ENCODE data around the gene GOLGA7B.

Gene GOLGA7B

DNA sequence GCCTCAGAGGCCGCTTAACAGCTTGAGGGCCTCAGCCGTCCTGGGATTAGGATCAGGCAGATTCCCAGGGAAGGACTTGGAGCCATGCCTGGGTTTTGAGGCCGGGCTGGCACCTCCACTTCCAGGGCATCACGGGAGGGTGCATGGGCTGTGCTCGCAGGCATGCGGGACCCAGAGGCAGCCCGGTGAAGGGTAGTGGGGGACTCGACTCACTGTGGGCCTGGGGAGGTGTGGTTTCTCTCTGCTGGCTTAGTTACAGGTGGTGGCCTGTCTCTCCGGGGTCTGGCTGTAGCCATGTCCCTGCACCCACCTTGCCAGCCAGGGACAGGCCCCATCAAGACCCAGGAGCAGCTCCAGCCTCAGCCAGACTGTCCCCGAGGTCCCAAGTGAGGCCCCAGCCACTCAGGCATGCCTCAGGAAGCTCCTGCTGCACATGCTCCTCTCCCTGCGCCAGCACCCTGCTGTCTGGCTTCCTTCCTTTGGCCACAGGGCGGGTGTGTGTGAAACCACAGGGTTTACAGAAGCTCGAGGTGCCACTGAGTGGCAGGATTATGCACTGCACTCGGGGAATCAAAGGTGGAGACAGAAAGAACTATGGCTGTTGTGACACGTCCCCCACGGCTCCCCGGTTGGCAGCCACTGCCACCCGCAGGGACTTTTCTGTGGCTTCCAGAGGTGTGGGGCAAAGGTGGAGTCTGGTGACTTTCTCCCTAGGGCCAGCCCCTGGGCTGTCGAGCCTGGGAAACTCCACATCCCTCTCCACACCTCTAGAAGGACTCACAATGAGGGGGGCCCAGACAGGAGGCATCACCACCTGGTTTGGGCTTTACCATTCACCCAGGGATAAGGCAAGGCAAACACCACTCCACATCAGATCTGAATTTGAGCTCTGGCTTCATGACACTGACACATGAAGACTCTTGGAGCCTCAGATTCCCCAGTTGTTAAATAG lies 19.7 kb downstream of the GOLGA7B start:
- peak; percentile 22 for TF ChIP-seq CTCF (IDR thresholded peaks at IDR 0.05; ENCODE audit: borderline replicate concordance, control extremely low read depth, extremely low read depth, insufficient read depth, missing control alignments)
- in situ Hi-C loops (cut with MboI; ENCODE audit: low sequenced_read_pairs, unreplicated experiment): no loop called here
- peak; percentile 78 for DNase-seq (ENCODE audit: low spot score)

- in situ Hi-C loops (cut with MboI; ENCODE audit: low sequenced_read_pairs, unreplicated experiment): no loop called here
- TF ChIP-seq CTCF (IDR thresholded peaks at IDR 0.05; ENCODE audit: borderline replicate concordance, control extremely low read depth, extremely low read depth, insufficient read depth, missing control alignments): no peak
- DNase-seq (ENCODE audit: low spot score): no peak
Observed at GRCh38 chr10:97870990-97871389, 21.3 kb downstream of the GOLGA7B start.

GRCh38 chr10:97873569-97873968 lies 23.9 kb downstream of the GOLGA7B start:
- no peak for TF ChIP-seq CTCF (IDR thresholded peaks at IDR 0.05; ENCODE audit: borderline replicate concordance, control extremely low read depth, extremely low read depth, insufficient read depth, missing control alignments)
- no peak for DNase-seq (ENCODE audit: low spot score)
- in situ Hi-C loops (cut with MboI; ENCODE audit: low sequenced_read_pairs, unreplicated experiment): no loop called here

GRCh38 chr10:97874332-97874731 lies 24.7 kb downstream of the GOLGA7B start:
- in situ Hi-C loops (cut with MboI; ENCODE audit: low sequenced_read_pairs, unreplicated experiment): no loop called here
- no peak for DNase-seq (ENCODE audit: low spot score)
- TF ChIP-seq CTCF (IDR thresholded peaks at IDR 0.05; ENCODE audit: borderline replicate concordance, control extremely low read depth, extremely low read depth, insufficient read depth, missing control alignments): no peak

- no peak for DNase-seq (ENCODE audit: low spot score)
- in situ Hi-C loops (cut with MboI; ENCODE audit: low sequenced_read_pairs, unreplicated experiment): no loop called here
- no peak for TF ChIP-seq CTCF (IDR thresholded peaks at IDR 0.05; ENCODE audit: borderline replicate concordance, control extremely low read depth, extremely low read depth, insufficient read depth, missing control alignments)
Observed at GRCh38 chr10:97875391-97875790, 25.7 kb downstream of the GOLGA7B start.

- TF ChIP-seq CTCF (IDR thresholded peaks at IDR 0.05; ENCODE audit: borderline replicate concordance, control extremely low read depth, extremely low read depth, insufficient read depth, missing control alignments): no peak
- no peak for DNase-seq (ENCODE audit: low spot score)
- in situ Hi-C loops (cut with MboI; ENCODE audit: low sequenced_read_pairs, unreplicated experiment): no loop called here
Observed at GRCh38 chr10:97876402-97876801, 26.8 kb downstream of the GOLGA7B start.

Data from GM13976 (cell line).